SU-DHL-6 (cell line): ENCODE results near the gene SCARB1.

Experiments used
- EZH2phosphoT487 ChIP-seq: fragments of 200-600 bp; sonication (generic), shearing (Covaris generic); conservative IDR thresholded peaks from 2 replicates; pipeline ENCODE4 v1.6.1; 2018; ENCODE audit warnings: mild to moderate bottlenecking, antibody characterized with exemption, low read length, moderate library complexity, mixed read lengths
- TF ChIP-seq, protein P1 (sequence below): fragments of 200-600 bp; sonication (generic); IDR thresholded peaks from one replicate; pipeline ENCODE4 v1.5.1; 2017; ENCODE audit warnings: antibody characterized with exemption, mild to moderate bottlenecking, low read length, moderate library complexity; ENCODE audit not compliant: insufficient read depth, poor library complexity, severe bottlenecking

GRCh38 chr12:124737040-124737419 lies 126.6 kb downstream of the SCARB1 start:
- TF ChIP-seq, protein P1, sequence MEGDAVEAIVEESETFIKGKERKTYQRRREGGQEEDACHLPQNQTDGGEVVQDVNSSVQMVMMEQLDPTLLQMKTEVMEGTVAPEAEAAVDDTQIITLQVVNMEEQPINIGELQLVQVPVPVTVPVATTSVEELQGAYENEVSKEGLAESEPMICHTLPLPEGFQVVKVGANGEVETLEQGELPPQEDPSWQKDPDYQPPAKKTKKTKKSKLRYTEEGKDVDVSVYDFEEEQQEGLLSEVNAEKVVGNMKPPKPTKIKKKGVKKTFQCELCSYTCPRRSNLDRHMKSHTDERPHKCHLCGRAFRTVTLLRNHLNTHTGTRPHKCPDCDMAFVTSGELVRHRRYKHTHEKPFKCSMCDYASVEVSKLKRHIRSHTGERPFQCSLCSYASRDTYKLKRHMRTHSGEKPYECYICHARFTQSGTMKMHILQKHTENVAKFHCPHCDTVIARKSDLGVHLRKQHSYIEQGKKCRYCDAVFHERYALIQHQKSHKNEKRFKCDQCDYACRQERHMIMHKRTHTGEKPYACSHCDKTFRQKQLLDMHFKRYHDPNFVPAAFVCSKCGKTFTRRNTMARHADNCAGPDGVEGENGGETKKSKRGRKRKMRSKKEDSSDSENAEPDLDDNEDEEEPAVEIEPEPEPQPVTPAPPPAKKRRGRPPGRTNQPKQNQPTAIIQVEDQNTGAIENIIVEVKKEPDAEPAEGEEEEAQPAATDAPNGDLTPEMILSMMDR: no peak
- no peak for TF ChIP-seq EZH2phosphoT487
